GM12878 (cell line): ENCODE results near the gene DENND1A.

Experiments
- CREB1 ChIP-seq: IDR thresholded peaks from 2 replicates; pipeline ENCODE4 v1.6.1; 2012; ENCODE audit warnings: low read depth, mild to moderate bottlenecking, inconsistent platforms
- EP300 ChIP-seq, 2 experiments: fragments of 150-350 bp in 1 of 2; IDR thresholded peaks; 2 replicates each; pipeline ENCODE4 v1.6.1; 2011 to 2012; ENCODE audit warnings: low read depth in 2 of 2, low read length in 2 of 2, borderline replicate concordance in 1 of 2, improper control_type of control experiment in 1 of 2, inconsistent platforms in 1 of 2; ENCODE audit not compliant: control insufficient read depth in 1 of 2
- EZH2 ChIP-seq: IDR thresholded peaks from 2 replicates; pipeline ENCODE4 v1.6.1; 2012; ENCODE audit warnings: low read depth, mild to moderate bottlenecking, control low read depth, inconsistent platforms, low read length, borderline replicate concordance; ENCODE audit not compliant: control insufficient read depth
- TBL1XR1 ChIP-seq: IDR thresholded peaks from 2 replicates; pipeline ENCODE4 v1.6.1; 2012; ENCODE audit warnings: low read depth, low read length, improper control_type of control experiment
- TCF12 ChIP-seq: IDR thresholded peaks from 2 replicates; pipeline ENCODE4 v1.6.1; 2011; ENCODE audit warnings: low read depth, mild to moderate bottlenecking, low read length
- TF ChIP-seq, protein P1 (sequence below): IDR thresholded peaks from 2 replicates; pipeline ENCODE4 v1.6.1; 2012; ENCODE audit warnings: mild to moderate bottlenecking, low read depth, low read length
- TF ChIP-seq, protein P2 (sequence below): IDR thresholded peaks from 2 replicates; pipeline ENCODE4 v1.6.1; 2011; ENCODE audit warnings: low read depth, mild to moderate bottlenecking, low read length, moderate library complexity, borderline replicate concordance; ENCODE audit errors: extremely low read depth
- TF ChIP-seq, protein P3 (sequence below): fragments of 450-650 bp; IDR thresholded peaks from 2 replicates; pipeline ENCODE4 v1.6.1; 2016; ENCODE audit warnings: mild to moderate bottlenecking

DNA sequence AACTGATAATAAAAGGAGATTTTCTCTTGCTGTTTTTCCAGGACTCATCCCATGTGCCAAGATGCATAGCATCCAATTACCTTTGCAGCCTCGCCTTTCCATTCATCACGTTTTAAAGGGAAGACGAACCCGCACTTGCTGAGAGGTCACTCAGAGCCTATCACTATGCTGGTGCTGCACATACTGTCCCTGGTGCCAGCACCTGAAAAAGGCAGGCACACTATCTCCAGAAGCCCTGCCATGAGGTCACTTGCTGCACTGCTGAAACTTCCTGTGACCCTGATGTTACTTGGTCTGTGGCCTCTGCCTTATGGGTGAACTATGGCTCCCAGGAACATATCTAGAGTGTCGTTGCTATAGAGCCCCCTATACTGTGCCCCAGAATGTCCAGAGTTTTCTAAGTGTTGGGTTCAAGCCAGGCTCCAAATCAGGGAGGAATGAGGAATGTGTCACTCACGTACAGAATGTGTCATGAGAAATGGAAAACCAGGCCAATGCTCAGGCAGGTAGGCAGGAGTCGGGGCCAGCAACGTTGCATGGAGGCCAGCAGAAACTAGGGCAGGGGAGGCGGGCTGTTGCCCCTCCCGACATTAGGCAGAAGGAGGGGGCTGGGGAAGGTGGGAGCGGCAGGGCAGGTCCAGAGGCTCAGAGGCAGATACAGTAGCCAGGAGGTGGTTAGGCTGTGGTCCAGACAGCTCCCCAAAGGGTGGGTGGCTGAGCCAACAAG is 311.8 kb downstream of the DENND1A start:
- TF ChIP-seq, protein P1, sequence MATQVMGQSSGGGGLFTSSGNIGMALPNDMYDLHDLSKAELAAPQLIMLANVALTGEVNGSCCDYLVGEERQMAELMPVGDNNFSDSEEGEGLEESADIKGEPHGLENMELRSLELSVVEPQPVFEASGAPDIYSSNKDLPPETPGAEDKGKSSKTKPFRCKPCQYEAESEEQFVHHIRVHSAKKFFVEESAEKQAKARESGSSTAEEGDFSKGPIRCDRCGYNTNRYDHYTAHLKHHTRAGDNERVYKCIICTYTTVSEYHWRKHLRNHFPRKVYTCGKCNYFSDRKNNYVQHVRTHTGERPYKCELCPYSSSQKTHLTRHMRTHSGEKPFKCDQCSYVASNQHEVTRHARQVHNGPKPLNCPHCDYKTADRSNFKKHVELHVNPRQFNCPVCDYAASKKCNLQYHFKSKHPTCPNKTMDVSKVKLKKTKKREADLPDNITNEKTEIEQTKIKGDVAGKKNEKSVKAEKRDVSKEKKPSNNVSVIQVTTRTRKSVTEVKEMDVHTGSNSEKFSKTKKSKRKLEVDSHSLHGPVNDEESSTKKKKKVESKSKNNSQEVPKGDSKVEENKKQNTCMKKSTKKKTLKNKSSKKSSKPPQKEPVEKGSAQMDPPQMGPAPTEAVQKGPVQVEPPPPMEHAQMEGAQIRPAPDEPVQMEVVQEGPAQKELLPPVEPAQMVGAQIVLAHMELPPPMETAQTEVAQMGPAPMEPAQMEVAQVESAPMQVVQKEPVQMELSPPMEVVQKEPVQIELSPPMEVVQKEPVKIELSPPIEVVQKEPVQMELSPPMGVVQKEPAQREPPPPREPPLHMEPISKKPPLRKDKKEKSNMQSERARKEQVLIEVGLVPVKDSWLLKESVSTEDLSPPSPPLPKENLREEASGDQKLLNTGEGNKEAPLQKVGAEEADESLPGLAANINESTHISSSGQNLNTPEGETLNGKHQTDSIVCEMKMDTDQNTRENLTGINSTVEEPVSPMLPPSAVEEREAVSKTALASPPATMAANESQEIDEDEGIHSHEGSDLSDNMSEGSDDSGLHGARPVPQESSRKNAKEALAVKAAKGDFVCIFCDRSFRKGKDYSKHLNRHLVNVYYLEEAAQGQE: no peak
- TF ChIP-seq CREB1 (no peak), TCF12 (no peak), EP300 (IDR thresholded peaks at IDR 0.05; ENCODE audit: borderline replicate concordance in 1 of 2, control insufficient read depth in 1 of 2, low read depth in 2 of 2, low read length in 2 of 2) (no peak), TBL1XR1 (no peak), EZH2 (no peak)
- TF ChIP-seq, protein P2, sequence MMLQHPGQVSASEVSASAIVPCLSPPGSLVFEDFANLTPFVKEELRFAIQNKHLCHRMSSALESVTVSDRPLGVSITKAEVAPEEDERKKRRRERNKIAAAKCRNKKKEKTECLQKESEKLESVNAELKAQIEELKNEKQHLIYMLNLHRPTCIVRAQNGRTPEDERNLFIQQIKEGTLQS: no peak
- TF ChIP-seq, protein P3, sequence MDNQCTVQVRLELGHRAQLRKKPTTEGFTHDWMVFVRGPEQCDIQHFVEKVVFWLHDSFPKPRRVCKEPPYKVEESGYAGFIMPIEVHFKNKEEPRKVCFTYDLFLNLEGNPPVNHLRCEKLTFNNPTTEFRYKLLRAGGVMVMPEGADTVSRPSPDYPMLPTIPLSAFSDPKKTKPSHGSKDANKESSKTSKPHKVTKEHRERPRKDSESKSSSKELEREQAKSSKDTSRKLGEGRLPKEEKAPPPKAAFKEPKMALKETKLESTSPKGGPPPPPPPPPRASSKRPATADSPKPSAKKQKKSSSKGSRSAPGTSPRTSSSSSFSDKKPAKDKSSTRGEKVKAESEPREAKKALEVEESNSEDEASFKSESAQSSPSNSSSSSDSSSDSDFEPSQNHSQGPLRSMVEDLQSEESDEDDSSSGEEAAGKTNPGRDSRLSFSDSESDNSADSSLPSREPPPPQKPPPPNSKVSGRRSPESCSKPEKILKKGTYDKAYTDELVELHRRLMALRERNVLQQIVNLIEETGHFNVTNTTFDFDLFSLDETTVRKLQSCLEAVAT: no peak
